OCI-LY1 (cell line): ENCODE measurements around the gene CENPS.

Experiments used
- EZH2 ChIP-seq: fragments of 200-600 bp; sonication (generic), shearing (Covaris generic); IDR thresholded peaks from 2 replicates; pipeline ENCODE4 v1.8.0; 2017; ENCODE audit warnings: borderline replicate concordance, mixed run types, mild to moderate bottlenecking, antibody characterized with exemption, low read length, moderate library complexity, mixed read lengths
- TF ChIP-seq, protein P1 (sequence below): fragments of 200-600 bp; sonication (generic), shearing (Covaris generic); IDR thresholded peaks from 2 replicates; pipeline ENCODE4 v1.5.1; 2017; ENCODE audit warnings: mild to moderate bottlenecking, antibody characterized with exemption, low read length, moderate library complexity, mixed read lengths

DNA sequence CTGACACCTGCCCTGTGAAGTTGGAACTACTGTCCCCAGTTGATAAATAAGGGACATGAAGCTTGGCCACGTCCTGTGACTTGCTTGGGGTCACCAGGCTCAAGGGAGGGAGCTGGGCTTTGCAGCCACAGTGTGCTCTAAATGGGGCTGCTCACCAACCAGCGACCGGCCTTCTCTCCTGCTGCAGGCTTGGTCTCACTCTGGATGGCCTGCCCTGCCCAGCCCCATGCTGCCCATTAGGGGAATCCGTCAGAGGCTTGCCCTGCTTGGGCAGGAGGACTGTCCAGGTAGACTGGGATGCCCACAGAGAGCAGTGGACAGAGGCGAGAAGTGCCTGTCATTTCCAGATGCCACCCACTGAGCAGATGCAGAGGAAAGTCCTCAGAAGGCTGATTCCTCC lies 1.2 kb upstream of the CENPS start:
- TF ChIP-seq, protein P1, sequence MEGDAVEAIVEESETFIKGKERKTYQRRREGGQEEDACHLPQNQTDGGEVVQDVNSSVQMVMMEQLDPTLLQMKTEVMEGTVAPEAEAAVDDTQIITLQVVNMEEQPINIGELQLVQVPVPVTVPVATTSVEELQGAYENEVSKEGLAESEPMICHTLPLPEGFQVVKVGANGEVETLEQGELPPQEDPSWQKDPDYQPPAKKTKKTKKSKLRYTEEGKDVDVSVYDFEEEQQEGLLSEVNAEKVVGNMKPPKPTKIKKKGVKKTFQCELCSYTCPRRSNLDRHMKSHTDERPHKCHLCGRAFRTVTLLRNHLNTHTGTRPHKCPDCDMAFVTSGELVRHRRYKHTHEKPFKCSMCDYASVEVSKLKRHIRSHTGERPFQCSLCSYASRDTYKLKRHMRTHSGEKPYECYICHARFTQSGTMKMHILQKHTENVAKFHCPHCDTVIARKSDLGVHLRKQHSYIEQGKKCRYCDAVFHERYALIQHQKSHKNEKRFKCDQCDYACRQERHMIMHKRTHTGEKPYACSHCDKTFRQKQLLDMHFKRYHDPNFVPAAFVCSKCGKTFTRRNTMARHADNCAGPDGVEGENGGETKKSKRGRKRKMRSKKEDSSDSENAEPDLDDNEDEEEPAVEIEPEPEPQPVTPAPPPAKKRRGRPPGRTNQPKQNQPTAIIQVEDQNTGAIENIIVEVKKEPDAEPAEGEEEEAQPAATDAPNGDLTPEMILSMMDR: no peak
- no peak for TF ChIP-seq EZH2
